Ascending aorta (tissue), 2 donors: Measurements from ENCODE around the gene XRCC3. TPM values are rescaled to one million over a fixed set of nuclear protein-coding genes. Genes with fewer than 3 reads are reported as not detected.

Source experiments
- DNase-seq, 2 donors: peaks; one replicate each; pipeline ENCODE4 v3.0.0-alpha.2; 2019; ENCODE audit warnings: low spot score in 2 of 2
- H3K27ac ChIP-seq, 2 donors: fragments of 200-600 bp; sonication (generic); one replicate each; pipeline ENCODE4 v1.5.1; 2016 to 2017; ENCODE audit warnings: mild to moderate bottlenecking in 1 of 2
- H3K27me3 ChIP-seq: fragments of 200-600 bp; sonication (generic); one replicate; pipeline ENCODE4 v1.5.1; 2017
- H3K36me3 ChIP-seq, 2 donors: fragments of 200-600 bp; sonication (generic); one replicate each; pipeline ENCODE4 v1.5.1; 2016
- H3K4me1 ChIP-seq, 2 donors: fragments of 200-600 bp; sonication (generic); one replicate each; pipeline ENCODE4 v1.5.1; 2016 to 2017; ENCODE audit warnings: mild to moderate bottlenecking in 1 of 2
- H3K4me3 ChIP-seq, 2 donors: fragments of 200-600 bp; sonication (generic); one replicate each; pipeline ENCODE4 v1.5.1; 2016 to 2017; ENCODE audit warnings: mild to moderate bottlenecking in 1 of 2
- H3K9me3 ChIP-seq, 2 donors: fragments of 200-600 bp; sonication (generic); one replicate each; pipeline ENCODE4 v1.5.1; 2016
- CTCF ChIP-seq, 3 experiments: fragments of 200-600 bp in 2 of 3; fragments of 450-650 bp in 1 of 3; sonication (generic) in 2 of 3; IDR thresholded peaks; one replicate each; pipeline ENCODE4 v1.5.1; 2016 to 2019; ENCODE audit warnings: antibody characterized with exemption in 3 of 3, mild to moderate bottlenecking in 1 of 3, moderate library complexity in 1 of 3
- intact Hi-C: fragments of 100-400 bp; cut with DNase I; formaldehyde crosslinking; loops from one replicate; pipeline ENCODE4 v1.15.1; 2023
- total RNA-seq: library from RNA; depleted of rRNA; stranded (reverse); fragments of >200 nt; gene quantifications from one replicate; pipeline ENCODE4 v1.1.0, GENCODE V29; 2016

Gene XRCC3
- total RNA-seq, 1 donor from 2014 or later: 9.0 TPM

GRCh38 chr14:103706551-103707328 lies 8.5 kb downstream of the XRCC3 start:
- no peak overlapping the region for H3K4me3 ChIP-seq
- H3K4me1 ChIP-seq: peaks cover 9 to 13% of the 10 kb centered on the region in 2 donors
- TF ChIP-seq CTCF (IDR thresholded peaks at IDR 0.05): no peak
- intact Hi-C loops: no loop called here
- no peaks in the 10 kb centered on the region for H3K9me3 ChIP-seq
- H3K27ac ChIP-seq: no peak overlapping the region
- DNase-seq: no peak
- H3K36me3 ChIP-seq: peaks cover 40 to 59% of the 10 kb centered on the region in 2 donors
- no peaks in the 10 kb centered on the region for H3K27me3 ChIP-seq

GRCh38 chr14:103705504-103706284 lies 9.6 kb downstream of the XRCC3 start:
- Histone ChIP-seq H3K27ac (no peak overlapping the region), H3K4me1 (peaks cover 7 to 9% of the 10 kb centered on the region in 2 donors), H3K27me3 (no peaks in the 10 kb centered on the region), H3K4me3 (no peak overlapping the region), H3K36me3 (peaks cover 46 to 69% of the 10 kb centered on the region in 2 donors), H3K9me3 (no peaks in the 10 kb centered on the region)
- DNase-seq: no peak
- intact Hi-C loops: no loop called here
- no peak for TF ChIP-seq CTCF (IDR thresholded peaks at IDR 0.05)

- no peak for DNase-seq
- H3K27ac ChIP-seq: no peak overlapping the region
- H3K27me3 ChIP-seq: no peaks in the 10 kb centered on the region
- no peaks in the 10 kb centered on the region for H3K9me3 ChIP-seq
- peaks cover 9 to 12% of the 10 kb centered on the region in 2 donors for H3K4me1 ChIP-seq
- TF ChIP-seq CTCF (IDR thresholded peaks at IDR 0.05): no peak
- H3K4me3 ChIP-seq: no peak overlapping the region
- intact Hi-C loops: no loop called here
- peaks cover 49 to 75% of the 10 kb centered on the region in 2 donors for H3K36me3 ChIP-seq
These were observed 10.1 kb downstream of the XRCC3 start for GRCh38 chr14:103705118-103705503.

- no peak for TF ChIP-seq CTCF (IDR thresholded peaks at IDR 0.05)
- Histone ChIP-seq H3K27ac (no peak overlapping the region), H3K36me3 (peaks cover 50 to 78% of the 10 kb centered on the region in 2 donors), H3K9me3 (no peaks in the 10 kb centered on the region), H3K4me3 (no peak overlapping the region), H3K4me1 (peaks cover 12 to 16% of the 10 kb centered on the region in 2 donors), H3K27me3 (no peaks in the 10 kb centered on the region)
- intact Hi-C loops: no loop called here
- no peak for DNase-seq
These were observed 10.5 kb downstream of the XRCC3 start for GRCh38 chr14:103704708-103705107.

GRCh38 chr14:103703433-103704385 lies 11.5 kb downstream of the XRCC3 start:
- no peak overlapping the region for H3K27ac ChIP-seq
- H3K4me3 ChIP-seq: no peak overlapping the region
- intact Hi-C loops: no loop called here
- no peaks in the 10 kb centered on the region for H3K27me3 ChIP-seq
- H3K9me3 ChIP-seq: no peaks in the 10 kb centered on the region
- TF ChIP-seq CTCF (IDR thresholded peaks at IDR 0.05): no peak
- H3K36me3 ChIP-seq: peaks cover 60 to 88% of the 10 kb centered on the region in 2 donors
- no peak for DNase-seq
- H3K4me1 ChIP-seq: peaks cover 12 to 17% of the 10 kb centered on the region in 2 donors
